NCI-H524 treated with DMSO at 0.1 percent for 48 hours (cell line): ENCODE data around the gene DIS3L2.
"Not testable (repeated sequence)": the region's sequence is repeated elsewhere in the genome, so short reads cannot be mapped to it uniquely, and the experiment has no call there.

Experiments
- DNase-seq: peaks from one replicate; lab custom pipeline; 2025; lab: John Stamatoyannopoulos, UW

DIS3L2 gene

GRCh38 chr2:232117413-232117812, 155.9 kb downstream of the DIS3L2 start:
- DNase-seq = no peak

- no peak for DNase-seq
Observed at GRCh38 chr2:232120911-232121310, 159.4 kb downstream of the DIS3L2 start.

DNA sequence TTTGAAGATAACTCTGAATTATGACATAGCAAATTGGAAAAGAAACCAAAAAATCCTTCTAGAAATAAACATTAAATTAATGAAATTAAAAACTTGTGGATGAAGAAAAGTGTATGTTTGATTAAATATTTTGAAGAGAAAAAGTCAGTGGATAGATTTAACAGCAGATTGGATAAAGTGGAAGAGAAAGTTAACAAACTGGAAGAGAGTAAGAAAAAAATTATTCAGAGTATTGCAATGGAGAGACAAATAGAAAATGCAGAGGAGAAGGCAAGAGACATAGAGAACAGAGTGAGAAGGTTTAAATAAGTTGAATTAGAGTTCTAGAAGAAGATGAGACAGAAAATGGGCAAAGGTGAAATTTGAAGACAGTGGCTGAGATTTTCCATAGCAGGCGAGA, 162.8 kb downstream of the DIS3L2 start:
- DNase-seq = no peak

DNA sequence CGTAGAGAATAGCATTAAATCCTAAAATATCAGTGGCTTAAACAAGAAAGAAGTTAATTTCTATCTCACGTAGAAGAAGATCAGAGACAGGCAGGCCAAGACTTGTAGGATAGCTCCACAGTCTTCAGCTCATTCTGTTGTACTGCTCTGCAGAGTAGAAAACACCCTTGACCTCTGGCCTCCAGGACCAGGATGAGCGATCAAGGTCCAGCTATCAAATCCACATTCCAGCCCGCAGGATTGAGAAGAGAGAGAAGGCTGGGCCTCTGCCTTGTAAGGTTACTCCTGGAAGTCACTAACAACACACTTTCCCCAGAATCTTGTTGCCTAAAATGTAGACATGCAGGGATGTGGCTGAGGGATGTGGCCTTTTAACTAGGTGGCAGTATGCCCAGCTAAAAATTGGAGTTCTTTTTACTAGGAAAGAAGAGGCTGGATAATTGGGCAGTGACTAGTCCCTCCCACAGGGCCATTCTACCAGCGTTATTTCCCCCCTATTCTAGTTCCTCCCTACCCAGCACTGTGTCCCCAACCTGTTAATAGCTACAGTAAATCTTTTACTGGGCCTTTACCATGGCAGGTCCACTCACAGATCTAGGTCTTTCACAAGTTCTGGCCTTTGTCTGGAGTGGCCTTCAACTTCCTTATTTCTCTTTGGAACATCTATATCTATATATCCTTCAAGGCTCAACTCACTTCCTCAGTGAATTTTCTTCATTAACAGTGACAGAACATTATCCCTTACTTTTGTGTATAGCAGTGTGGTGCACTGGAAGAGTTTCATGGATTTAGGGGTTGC, 165.0 kb downstream of the DIS3L2 start:
- DNase-seq = no peak

DNA sequence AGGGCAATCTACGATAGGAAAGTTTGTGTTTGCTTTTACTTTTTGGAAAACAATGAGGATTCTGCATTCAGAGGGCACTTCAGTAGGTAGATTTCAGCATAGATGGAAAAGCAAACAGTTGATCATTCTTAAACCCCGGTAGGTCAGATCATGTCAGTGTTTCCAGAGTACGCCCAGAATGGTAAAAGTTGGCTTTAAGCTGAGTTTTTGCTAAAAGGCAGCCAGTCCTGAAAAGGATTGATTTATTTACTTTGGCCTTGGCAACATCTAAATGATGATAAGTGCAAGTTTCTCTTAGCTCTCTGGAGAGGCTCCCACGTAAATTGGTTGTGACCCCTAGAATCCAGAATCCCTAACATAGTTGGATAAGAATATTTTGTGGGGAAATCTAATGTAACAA, 168.0 kb downstream of the DIS3L2 start:
- no peak for DNase-seq

GRCh38 chr2:232132181-232132580, 170.7 kb downstream of the DIS3L2 start:
- no peak for DNase-seq

DNA sequence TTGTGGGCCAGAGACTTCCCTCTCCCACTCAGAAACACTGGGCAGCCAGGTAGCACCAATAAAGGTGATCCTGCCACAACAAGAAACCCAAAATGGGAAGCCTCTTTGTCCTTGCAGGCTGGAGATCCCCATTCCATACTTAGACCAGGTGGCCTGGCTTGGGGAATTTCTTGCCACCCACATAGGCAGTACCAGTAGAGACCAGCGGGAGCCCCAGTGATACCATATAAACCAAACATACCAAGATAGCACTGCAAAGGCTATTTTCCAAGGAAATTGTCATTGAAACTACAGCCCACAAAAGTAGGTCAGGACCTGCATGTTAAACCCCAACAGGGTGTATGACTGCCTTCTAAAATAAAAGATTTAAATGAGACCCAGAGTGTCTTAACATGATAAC, 171.6 kb downstream of the DIS3L2 start:
- DNase-seq = no peak

DNA sequence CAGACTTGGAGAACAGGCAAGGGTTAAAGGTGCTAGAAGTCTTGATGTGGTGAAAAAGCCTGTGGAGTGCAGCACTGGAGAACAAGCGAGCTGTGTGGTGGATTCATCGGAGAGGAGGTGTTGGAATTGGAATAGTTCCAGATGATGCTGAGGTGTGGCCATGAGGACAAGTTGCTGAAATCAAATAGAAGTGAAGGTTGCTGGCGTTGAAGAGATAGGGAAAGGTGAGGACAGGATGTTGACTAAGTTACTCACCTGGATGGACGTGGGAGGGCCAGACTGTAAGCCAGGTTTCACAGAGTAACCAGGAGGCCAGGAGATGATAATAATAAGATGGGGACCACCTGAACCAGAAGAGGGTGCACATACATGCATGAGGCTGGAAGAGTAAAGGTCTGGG, 173.4 kb downstream of the DIS3L2 start:
- no peak for DNase-seq

- no peak for DNase-seq
Observed at GRCh38 chr2:232137356-232138147, 176.0 kb downstream of the DIS3L2 start.

DNA sequence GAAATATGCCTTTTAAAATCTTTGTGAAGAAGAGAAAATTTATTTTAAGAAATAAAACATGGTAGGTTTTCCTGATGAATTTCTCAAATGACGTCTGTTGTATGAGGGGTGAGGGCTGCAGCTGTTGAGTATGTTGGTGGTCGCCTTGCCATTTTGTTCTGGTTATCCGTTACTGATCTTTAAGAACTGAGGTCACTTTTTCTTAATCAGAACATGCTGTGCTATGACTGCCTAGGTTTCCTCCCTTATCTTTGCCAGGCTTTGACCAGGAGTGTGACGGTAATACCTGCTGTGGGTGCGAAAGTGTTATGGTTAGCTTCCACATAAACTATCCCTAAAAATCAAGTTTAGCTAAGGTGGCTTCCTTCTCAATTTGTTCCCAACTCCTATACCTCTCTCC, 176.9 kb downstream of the DIS3L2 start:
- no peak for DNase-seq

GRCh38 chr2:232139171-232139594, 177.7 kb downstream of the DIS3L2 start:
- DNase-seq = no peak

DNA sequence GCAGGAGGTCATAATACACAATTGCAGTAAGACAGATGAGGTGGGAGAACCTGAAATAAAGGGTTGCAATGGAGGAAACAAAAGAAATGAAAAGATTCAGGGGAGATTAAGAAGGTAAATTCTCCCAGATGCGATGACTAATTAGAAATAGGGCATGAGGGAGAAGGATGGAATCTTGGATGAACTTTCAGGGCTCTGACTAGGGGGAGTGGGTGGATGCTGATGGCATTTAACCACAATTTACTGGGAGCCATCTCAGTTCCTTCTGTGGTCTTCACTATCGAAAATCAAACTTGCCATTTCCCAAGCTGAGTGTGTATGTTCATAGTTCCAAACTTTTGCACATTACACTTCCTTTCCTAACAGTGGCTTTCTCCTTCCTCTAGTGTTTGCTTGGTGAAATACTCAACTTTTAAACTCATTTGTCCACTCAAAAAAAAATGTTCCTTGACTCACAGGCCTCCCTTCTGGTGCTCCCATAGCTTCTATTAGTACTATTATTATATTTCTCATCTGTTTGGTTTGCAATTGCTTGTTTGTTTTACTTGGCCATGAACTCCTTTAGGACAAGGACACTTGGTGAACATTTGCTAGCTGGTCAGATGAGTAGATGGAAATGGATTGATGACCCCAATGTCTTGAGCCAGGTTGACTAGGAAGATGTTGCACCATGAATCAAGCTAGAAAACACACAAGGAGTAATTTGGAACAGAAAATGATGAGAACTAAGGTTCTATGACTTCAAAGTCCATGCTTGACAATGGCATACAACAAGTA, 178.5 kb downstream of the DIS3L2 start:
- no peak for DNase-seq

DNA sequence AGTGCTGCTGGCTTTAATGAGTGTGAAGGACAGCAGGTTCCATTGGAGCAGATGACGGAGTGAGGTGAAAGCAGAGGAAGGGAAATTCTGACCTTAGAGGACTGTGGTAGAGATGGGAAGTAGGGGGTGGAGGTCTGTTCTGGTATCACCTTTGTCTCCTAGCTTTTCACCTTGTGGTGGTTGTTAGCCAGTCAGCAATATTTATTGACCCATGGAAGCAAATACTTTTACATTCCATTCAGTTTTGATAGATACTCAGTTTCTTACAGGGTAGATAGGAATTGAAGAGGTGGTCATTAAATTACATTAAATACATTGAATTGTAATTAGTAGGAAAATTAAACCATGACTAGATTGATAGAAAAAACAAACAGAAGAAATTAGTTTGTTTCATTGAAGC, 180.1 kb downstream of the DIS3L2 start:
- no peak for DNase-seq

- peak; percentile 5 for DNase-seq
Observed at GRCh38 chr2:232142049-232142448, 180.5 kb downstream of the DIS3L2 start.

DNA sequence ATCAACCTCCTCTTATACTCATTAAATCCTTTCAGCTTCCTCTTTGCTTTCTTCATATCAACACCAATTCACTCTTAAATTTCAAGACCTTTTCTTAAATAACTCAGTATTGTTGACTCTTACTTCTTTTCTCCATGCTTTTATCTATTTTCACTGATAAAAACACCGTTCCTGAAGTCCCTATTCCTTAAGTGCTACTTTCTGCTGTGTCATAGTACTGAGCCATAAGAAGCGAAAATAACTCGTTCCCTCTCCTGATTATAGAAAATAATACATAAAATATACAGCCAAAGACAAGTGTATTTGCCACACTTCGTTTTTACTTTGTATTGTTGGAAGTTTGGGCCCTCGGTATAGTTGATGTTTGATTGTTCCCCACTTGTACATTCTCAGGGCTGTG, 181.0 kb downstream of the DIS3L2 start:
- no peak for DNase-seq

DNA sequence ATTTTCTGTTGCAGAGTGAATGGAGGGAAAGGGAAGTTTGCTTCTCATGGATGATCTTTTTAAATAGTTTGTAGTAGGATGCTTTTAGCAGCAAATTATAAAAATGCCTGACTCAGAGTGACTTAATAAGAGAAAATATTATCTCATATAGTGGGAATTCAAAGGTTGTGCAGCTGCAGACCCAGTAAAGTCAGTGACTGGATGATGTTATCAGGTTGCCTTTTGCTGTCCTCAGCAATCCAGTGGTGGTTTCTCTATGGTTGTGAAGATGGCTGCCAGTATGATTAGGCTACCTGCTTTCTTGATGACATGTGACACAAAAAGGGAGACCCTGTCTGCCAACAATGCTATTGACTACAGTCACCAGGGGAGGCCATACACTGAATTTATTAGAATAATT, 184.8 kb downstream of the DIS3L2 start:
- DNase-seq = no peak

GRCh38 chr2:232147440-232148077, 186.0 kb downstream of the DIS3L2 start:
- DNase-seq = no peak

GRCh38 chr2:232162187-232162586, 200.7 kb downstream of the DIS3L2 start:
- DNase-seq = no peak

DNA sequence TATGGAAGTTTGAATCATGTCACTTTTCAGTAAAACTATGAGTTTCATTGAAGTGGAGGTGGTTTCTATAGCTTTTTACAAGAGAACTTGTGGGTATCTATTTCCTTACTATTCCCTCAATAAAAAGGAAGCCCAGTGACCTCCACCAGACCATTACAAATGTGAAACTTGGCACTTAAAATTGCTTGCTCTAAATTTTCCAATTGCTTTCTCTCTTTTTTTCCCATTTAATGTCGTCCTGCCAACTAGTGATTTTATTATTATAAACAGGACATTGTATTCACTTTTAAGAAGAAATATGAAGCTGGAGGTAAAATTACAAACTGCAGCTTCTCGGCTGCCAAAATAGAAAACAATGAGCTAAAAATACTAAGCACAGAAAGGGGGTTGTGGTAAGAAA, 208.9 kb downstream of the DIS3L2 start:
- no peak for DNase-seq

- DNase-seq = no peak
Observed at GRCh38 chr2:232174662-232175061, 213.1 kb downstream of the DIS3L2 start.

DNA sequence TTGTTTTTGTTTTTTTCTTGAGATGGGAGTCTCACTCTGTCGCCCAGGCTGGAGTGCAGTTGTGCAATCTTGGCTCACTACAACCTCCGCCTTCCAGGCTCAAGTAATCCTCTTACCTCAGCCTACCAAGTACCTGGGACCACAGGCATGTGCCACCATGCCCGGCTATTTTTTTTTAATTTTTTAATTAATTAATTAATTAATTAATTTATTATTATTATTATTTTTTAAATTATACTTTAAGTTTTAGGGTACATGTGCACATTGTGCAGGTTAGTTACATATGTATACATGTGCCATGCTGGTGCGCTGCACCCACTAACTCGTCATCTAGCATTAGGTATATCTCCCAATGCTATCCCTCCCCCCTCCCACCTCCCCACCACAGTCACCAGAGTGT, 215.1 kb downstream of the DIS3L2 start:
- not testable (repeated sequence) for DNase-seq

DNA sequence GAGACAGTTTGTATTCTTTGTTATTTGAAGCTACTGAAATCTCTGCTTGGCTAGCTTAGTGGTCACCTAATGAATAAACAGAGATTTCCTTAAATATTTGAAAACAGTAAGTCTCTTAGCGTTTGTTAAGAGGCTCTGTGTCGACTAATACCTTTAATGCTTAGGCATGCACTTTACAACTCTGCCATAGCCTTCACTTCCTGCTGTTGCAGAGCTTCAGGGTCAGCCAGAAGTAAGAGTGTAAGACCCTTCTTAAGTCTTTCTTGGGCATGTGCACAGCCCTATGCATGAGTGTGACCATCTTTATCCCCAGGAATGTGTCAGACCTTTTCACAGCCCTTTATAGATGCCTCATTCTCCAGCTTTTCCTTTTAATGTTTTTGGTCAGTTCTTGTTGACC, 221.8 kb downstream of the DIS3L2 start:
- DNase-seq = no peak
